GM15510 (cell line): ENCODE data around the gene CFL2.

Source experiments
- POLR2A ChIP-seq: IDR thresholded peaks from 3 replicates; pipeline ENCODE4 v1.6.1; 2011; ENCODE audit warnings: borderline replicate concordance; ENCODE audit not compliant: insufficient read length; ENCODE audit errors: extremely low read depth

CFL2 gene

GRCh38 chr14:34685819-34686428 lies 28.5 kb downstream of the CFL2 start:
- no peak for TF ChIP-seq POLR2A

GRCh38 chr14:34684578-34684977 lies 29.8 kb downstream of the CFL2 start:
- TF ChIP-seq POLR2A: no peak

GRCh38 chr14:34682787-34683321 lies 31.5 kb downstream of the CFL2 start:
- no peak for TF ChIP-seq POLR2A

- no peak for TF ChIP-seq POLR2A
These were observed 33.5 kb downstream of the CFL2 start for GRCh38 chr14:34680806-34681479.

GRCh38 chr14:34678735-34679134 lies 35.7 kb downstream of the CFL2 start:
- no peak for TF ChIP-seq POLR2A

- TF ChIP-seq POLR2A: no peak
These were observed 36.1 kb downstream of the CFL2 start for GRCh38 chr14:34678306-34678705.

- no peak for TF ChIP-seq POLR2A
These were observed 37.7 kb downstream of the CFL2 start for GRCh38 chr14:34676516-34677211.

GRCh38 chr14:34673702-34674101 lies 40.7 kb downstream of the CFL2 start:
- no peak for TF ChIP-seq POLR2A

GRCh38 chr14:34671716-34672115 lies 42.7 kb downstream of the CFL2 start:
- no peak for TF ChIP-seq POLR2A

GRCh38 chr14:34668111-34668510 lies 46.3 kb downstream of the CFL2 start:
- TF ChIP-seq POLR2A: no peak

GRCh38 chr14:34667007-34667406 lies 47.4 kb downstream of the CFL2 start:
- no peak for TF ChIP-seq POLR2A

- TF ChIP-seq POLR2A: no peak
These were observed 48.5 kb downstream of the CFL2 start for GRCh38 chr14:34665785-34666435.

- no peak for TF ChIP-seq POLR2A
These were observed 51.8 kb downstream of the CFL2 start for GRCh38 chr14:34662561-34663088.

GRCh38 chr14:34660796-34661195 lies 53.6 kb downstream of the CFL2 start:
- no peak for TF ChIP-seq POLR2A
